GM12878 (cell line): ENCODE measurements around the gene IMMT.

Source experiments
- ATF2 ChIP-seq: IDR thresholded peaks from 2 replicates; pipeline ENCODE4 v1.6.1; 2012; ENCODE audit warnings: low read length, inconsistent platforms
- CHD2 ChIP-seq: IDR thresholded peaks from 2 replicates; pipeline ENCODE4 v1.6.1; 2011; ENCODE audit warnings: low read depth, low read length, improper control_type of control experiment, borderline replicate concordance
- CTCF ChIP-seq, 3 experiments: IDR thresholded peaks in 2 of 3; conservative IDR thresholded peaks in 1 of 3; 2 replicates each; pipeline ENCODE4 v1.5.1; 2011; ENCODE audit warnings: low read depth in 3 of 3, low read length in 3 of 3, mild to moderate bottlenecking in 3 of 3, control low read depth in 2 of 3, moderate library complexity in 2 of 3, inconsistent platforms in 1 of 3, mixed read lengths in 1 of 3; ENCODE audit not compliant: control insufficient read depth in 2 of 3, insufficient read depth in 1 of 3; ENCODE audit errors: extremely low read depth in 1 of 3
- EP300 ChIP-seq, 2 experiments: fragments of 150-350 bp in 1 of 2; IDR thresholded peaks; 2 replicates each; pipeline ENCODE4 v1.6.1; 2011 to 2012; ENCODE audit warnings: low read depth in 2 of 2, low read length in 2 of 2, borderline replicate concordance in 1 of 2, improper control_type of control experiment in 1 of 2, inconsistent platforms in 1 of 2; ENCODE audit not compliant: control insufficient read depth in 1 of 2
- EZH2 ChIP-seq: IDR thresholded peaks from 2 replicates; pipeline ENCODE4 v1.6.1; 2012; ENCODE audit warnings: low read depth, mild to moderate bottlenecking, control low read depth, inconsistent platforms, low read length, borderline replicate concordance; ENCODE audit not compliant: control insufficient read depth
- PRDM15 ChIP-seq: fragments of 450-650 bp; formaldehyde crosslinking; IDR thresholded peaks from 2 replicates; pipeline ENCODE4 v1.4.0; 2020; ENCODE audit warnings: mild to moderate bottlenecking, moderate library complexity

- TF ChIP-seq EZH2 = no peak
- no peak for TF ChIP-seq EP300 (IDR thresholded peaks at IDR 0.05; ENCODE audit: borderline replicate concordance in 1 of 2, control insufficient read depth in 1 of 2, low read depth in 2 of 2, low read length in 2 of 2)
- TF ChIP-seq ATF2 = no peak
- TF ChIP-seq PRDM15 (CRISPR knock-in tag) = no peak
- no peak for TF ChIP-seq CHD2
- TF ChIP-seq CTCF (IDR thresholded peaks at IDR 0.05 in 2 of 3, conservative IDR thresholded peaks at IDR 0.05 in 1 of 3; ENCODE audit: control insufficient read depth in 2 of 3, extremely low read depth in 1 of 3, insufficient read depth in 1 of 3, low read depth in 3 of 3, low read length in 3 of 3) = no peak
Measured at GRCh38 chr2:86094229-86094628, 101.0 kb downstream of the IMMT start.
